ENCODE data around the gene TLDC2.
"Not testable (repeated sequence)": the region's sequence is repeated elsewhere in the genome, so short reads cannot be mapped to it uniquely, and the experiment has no call there.

TLDC2 gene

GRCh38 chr20:36871640-36872570 lies 4.0 kb upstream of the TLDC2 start:
- DNase-seq = no peak

DNA sequence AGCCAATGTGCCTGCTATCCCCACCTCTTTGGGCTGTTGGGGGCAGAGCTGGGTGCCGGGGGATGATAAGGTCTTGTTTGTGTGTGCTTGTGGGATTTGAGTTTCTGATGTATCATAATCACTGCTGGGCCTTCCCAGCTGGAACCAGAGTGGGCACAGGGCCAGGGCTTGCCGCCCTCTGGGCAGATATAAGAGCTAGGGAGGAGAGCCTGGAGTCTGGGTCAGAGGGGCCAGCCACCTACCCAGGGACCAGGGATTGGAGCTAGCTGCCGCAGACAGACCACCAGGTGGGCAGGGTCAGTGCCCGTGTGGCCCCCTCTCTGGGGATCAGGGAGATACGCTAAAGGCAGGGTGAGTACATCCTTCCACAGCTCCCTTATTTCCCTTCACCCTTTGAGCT lies 3.1 kb upstream of the TLDC2 start:
- DNase-seq = no peak

GRCh38 chr20:36873498-36874189 lies 2.3 kb upstream of the TLDC2 start:
- DNase-seq = no peak

GRCh38 chr20:36875093-36875492 lies 845 bp upstream of the TLDC2 start:
- DNase-seq = not testable (repeated sequence)

DNA sequence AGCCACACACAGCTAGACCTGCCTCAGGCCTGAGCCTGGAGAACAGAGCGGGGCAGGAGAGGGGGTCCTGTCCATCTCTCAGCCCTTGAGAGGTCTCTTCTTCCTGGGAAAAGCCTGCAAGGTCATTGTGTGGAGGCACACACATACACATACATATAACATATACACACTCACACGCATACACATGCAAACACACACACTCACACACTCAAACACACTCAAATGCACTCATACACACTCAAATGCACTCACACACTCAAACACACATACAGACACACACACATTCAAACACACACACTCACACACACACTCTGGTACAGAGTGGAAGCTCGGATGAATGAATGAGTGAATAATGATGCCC lies 515 bp downstream of the TLDC2 start:
- no peak for DNase-seq

- no peak for DNase-seq
Measured at GRCh38 chr20:36878941-36879340, 3.0 kb downstream of the TLDC2 start.

DNA sequence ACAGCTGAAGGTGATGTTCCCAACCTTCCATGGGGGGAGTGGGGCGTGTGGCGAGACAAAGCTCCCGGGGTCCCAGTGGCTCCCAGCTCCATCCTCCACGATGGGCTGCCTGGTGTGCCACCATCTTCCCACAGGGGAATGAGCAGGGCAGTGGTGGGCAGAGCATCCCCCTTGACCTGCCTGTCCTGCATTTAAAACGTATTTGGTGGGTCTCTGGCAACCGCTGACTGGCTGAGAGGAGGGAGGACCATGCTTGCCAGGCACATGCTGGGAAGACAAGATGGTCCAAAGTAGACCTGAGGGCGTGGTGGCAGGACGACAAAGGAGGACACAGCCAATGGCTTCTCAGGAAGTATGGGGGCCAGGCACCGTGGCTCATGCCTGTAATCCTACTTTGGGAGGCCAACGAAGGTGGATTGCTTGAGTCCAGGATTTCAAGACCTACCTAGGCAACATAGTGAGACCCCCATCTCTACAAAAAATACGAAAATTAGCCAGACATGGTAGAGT lies 4.9 kb downstream of the TLDC2 start:
- no peak for DNase-seq

- no peak for DNase-seq
Measured at GRCh38 chr20:36881331-36881730, 5.4 kb downstream of the TLDC2 start.

- DNase-seq = no peak
Measured at GRCh38 chr20:36881888-36882287, 6.0 kb downstream of the TLDC2 start.

DNA sequence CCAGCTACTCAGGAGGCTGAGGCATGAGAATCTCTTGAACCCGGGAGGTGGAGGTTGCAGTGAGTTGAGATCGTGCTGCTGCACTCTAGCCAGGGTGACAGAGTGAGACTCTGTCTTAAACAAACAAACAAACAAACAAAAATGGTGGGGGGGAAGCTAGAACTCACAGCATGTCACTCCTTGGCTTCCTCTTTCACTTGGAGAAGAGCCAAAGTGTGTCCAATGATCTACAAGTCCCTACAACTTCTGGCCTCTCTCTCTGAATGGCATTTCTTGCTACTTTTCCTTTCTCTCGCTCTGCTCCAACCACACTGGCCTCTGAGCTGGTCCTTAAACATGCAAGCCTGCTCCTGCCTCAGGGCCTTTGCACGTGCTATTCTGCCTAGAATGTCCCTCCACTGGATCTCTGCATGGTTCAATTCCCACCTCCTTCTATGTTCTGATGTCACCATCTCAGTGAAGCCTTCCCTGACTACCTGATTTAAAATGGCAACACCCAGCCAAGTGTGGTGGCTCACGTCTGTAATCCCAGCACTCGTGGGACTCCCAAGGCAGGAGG lies 8.1 kb downstream of the TLDC2 start:
- no peak for DNase-seq

- DNase-seq = no peak
Measured at GRCh38 chr20:36885356-36885755, 9.4 kb downstream of the TLDC2 start.

DNA sequence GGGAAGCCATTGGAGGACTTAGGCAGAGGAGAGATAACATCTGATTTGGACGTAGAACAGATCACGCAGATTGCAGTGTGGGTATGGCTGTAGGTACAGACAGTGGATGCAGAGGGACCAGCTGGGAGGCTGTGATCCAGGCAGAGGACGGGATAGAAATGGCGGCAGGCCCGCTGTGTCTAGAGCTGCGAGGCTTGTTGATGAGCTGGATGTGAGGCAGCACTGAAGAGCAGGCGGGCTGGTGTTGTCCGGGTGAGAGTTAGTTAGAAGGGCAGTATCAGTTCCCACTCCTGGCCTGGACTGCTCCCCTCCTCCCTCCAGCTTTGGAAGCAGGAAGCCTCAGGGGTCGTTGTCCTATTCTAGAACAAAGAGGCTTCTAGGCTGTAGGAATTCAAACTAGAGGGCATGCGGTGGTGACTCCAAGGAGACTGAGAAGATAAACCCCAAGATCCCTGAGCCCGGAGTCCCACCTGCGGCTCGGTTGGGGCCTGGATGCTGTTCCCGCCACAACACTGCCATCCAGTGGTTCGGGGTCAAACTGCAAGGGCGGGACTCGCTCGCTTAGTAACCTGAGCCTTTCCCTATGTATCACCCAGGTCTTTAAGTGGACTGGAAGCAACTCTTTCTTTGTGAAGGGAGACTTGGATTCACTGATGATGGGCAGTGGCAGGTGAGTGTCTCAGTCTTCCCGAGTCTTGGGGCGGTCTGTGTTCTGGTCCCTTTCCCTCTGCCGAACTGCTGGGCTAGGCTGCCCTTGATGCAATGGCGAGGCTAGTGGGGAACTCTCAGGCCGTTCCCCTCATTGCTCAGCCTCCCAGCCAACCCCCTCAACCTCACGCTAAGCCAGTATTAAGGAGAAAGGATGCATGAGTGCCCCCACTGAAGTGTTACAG lies 11.2 kb downstream of the TLDC2 start:
- peak; percentile 72 for DNase-seq

DNA sequence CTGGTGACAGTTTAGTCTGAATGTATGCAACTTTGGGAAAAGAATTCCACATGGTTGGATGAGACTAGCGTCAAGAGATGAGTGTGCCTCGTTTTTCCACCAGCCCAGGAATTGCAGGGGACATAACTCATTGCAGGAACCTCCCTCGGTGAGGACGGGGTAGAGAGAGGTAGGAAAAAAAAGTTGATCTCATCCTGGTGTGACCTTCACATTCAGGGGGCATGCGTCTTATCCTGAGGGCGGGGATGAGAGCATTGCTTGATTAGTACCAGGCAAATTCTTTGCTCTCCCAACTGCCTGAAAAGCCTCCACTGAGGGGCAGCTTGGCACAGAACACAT lies 11.8 kb downstream of the TLDC2 start:
- DNase-seq = no peak

GRCh38 chr20:36888880-36889516 lies 13.1 kb downstream of the TLDC2 start:
- no peak for DNase-seq

DNA sequence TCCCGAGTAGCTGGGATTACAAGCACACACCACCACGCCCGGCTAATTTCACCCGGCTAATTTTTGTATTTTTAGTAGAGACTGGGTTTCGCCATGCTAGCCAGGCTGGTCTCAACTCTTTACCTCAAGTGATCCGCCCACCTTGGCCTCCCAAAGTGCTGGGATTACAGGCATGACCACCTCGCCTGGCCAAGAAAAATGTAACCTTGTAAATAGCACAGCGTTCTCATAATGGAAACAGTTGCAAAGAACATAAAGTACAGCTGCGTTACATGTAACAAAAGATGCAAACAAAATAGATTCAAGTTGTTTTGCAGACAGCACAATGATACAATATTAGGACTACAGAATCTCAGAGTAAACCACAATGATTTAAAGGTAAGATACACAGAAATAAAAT lies 14.6 kb downstream of the TLDC2 start:
- DNase-seq = no peak

DNA sequence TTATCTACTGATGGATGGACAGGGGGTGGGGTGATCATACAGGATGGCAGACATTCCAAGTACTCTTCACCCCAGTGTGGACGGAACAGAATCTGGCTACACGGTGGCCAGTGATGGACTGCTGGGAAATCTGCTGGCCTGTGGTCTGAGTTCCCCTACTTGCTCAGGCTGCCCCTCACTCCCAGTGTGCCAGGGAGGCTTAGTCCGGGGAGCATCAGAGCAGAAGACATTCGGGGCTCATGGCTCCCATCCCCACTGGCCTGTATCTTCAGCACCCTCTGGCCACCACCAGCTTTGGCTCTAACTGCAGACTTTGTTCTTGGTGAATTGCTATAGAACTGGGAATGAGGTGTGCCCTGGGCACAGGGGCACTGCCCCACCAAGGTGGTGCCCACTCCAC lies 15.3 kb downstream of the TLDC2 start:
- DNase-seq = no peak

GRCh38 chr20:36893801-36894200 lies 17.9 kb downstream of the TLDC2 start:
- no peak for DNase-seq

- no peak for DNase-seq
Measured at GRCh38 chr20:36895036-36895435, 19.1 kb downstream of the TLDC2 start.

DNA sequence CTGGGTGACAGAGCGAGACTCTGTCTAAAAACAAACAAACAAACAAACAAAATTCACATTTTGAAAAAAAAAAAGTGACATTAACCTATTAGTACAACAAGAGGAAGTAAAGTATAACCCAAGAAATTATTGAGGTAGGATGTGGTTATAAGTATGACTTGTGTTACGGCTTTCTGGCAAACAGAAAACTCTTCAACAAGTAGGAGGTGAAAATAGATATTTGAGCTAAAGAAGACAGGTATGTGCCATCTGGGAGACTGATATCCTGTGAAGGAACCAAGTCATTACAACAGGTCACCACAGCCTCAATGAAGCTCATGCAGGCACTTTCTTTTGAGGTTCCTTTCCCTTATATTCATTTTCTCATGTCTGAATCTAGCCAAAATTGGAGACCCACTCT lies 28.8 kb downstream of the TLDC2 start:
- no peak for DNase-seq

DNA sequence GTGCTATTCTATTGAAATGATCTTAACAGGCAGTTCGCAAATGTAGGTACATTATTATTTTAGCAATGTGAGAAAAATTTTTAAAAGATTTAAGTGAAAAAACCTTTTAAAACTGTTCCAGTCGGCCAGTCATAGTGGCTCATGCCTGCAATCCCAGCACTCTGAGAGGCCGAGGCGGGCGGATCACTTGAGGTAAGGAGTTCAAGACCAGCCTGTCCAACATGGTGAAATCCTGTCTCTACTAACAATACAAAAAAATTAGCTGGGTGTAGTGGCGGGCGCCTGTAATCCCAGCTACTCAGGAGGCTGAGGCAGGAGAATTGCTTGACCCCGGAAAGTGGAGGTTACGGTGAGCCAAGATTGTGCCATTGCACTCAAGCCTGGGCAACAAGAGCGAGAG lies 29.6 kb downstream of the TLDC2 start:
- DNase-seq = not testable (repeated sequence)

GRCh38 chr20:36906086-36906485 lies 30.1 kb downstream of the TLDC2 start:
- DNase-seq = not testable (repeated sequence)

- no peak for DNase-seq
Measured at GRCh38 chr20:36908603-36909002, 32.7 kb downstream of the TLDC2 start.

Measured in CD4-positive, alpha-beta T cell treated with Interleukin-15 for 1 hour (primary cell).